ENCODE data around the gene RNPEPL1. TPM values are rescaled to one million over a fixed set of nuclear protein-coding genes. Genes with fewer than 3 reads are reported as not detected.
A peak's percentile ranks its signal among the peaks of the same experiment; 100 is the strongest.

RNPEPL1 gene
- total and polyA plus RNA-seq, 2 donors from 2014 or later = 65.4 to 77.4 TPM

DNA sequence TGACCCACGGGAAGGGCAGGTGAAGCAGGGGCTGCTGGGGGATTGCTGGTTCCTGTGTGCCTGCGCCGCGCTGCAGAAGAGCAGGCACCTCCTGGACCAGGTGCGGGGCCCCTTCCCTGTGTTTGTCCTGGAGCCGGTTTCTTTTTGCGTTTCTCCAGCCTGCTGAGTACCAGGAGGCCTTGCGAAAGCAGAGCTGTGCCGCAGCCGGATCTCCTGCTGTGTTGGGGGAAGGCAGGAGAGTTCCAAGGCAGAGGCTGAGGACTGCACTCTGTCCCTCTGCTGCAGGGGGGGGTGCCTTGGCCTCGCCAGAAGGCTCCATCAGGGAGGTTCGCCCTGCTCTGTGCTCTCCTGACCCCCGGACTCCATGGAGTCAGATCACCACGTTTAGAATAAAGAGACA is 21.1 kb downstream of the RNPEPL1 start:
- Histone ChIP-seq H3K27me3 (ENCODE audit: control insufficient read depth, insufficient read depth, low read length) (no peaks in the 10 kb centered on the region), H3K9ac (ENCODE audit: low read length in 3 of 3) (no peak overlapping the region), H3K4me1 (ENCODE audit: control insufficient read depth in 2 of 3, insufficient read depth in 2 of 3, low read depth in 1 of 3, low read length in 3 of 3) (peaks cover 6 to 28% (median 25%) of the 10 kb centered on the region in 3 donors), H3K36me3 (ENCODE audit: control insufficient read depth in 2 of 3, insufficient read depth in 3 of 3, low read length in 3 of 3) (peaks cover 2 to 14% (median 8%) of the 10 kb centered on the region in 3 donors), H3K27ac (ENCODE audit: low read depth in 2 of 2, low read length in 2 of 2) (peak overlapping the region in 1 of 2 donors; percentile 55), H3K4me3 (ENCODE audit: low read length in 3 of 3) (no peak overlapping the region), H3K9me3 (ENCODE audit: control insufficient read depth in 2 of 3, insufficient read depth in 1 of 3, low read length in 3 of 3) (no peaks in the 10 kb centered on the region)
- FAIRE-seq (no peak), DNase-seq (peak in 1 of 5 donors; percentile 58)
- intact Hi-C loops (cut with DNase I) = no loop called here
- TF ChIP-seq, protein P1, sequence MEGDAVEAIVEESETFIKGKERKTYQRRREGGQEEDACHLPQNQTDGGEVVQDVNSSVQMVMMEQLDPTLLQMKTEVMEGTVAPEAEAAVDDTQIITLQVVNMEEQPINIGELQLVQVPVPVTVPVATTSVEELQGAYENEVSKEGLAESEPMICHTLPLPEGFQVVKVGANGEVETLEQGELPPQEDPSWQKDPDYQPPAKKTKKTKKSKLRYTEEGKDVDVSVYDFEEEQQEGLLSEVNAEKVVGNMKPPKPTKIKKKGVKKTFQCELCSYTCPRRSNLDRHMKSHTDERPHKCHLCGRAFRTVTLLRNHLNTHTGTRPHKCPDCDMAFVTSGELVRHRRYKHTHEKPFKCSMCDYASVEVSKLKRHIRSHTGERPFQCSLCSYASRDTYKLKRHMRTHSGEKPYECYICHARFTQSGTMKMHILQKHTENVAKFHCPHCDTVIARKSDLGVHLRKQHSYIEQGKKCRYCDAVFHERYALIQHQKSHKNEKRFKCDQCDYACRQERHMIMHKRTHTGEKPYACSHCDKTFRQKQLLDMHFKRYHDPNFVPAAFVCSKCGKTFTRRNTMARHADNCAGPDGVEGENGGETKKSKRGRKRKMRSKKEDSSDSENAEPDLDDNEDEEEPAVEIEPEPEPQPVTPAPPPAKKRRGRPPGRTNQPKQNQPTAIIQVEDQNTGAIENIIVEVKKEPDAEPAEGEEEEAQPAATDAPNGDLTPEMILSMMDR (IDR thresholded peaks at IDR 0.05; ENCODE audit: borderline replicate concordance, extremely low read depth, insufficient read depth) = no peak

DNA sequence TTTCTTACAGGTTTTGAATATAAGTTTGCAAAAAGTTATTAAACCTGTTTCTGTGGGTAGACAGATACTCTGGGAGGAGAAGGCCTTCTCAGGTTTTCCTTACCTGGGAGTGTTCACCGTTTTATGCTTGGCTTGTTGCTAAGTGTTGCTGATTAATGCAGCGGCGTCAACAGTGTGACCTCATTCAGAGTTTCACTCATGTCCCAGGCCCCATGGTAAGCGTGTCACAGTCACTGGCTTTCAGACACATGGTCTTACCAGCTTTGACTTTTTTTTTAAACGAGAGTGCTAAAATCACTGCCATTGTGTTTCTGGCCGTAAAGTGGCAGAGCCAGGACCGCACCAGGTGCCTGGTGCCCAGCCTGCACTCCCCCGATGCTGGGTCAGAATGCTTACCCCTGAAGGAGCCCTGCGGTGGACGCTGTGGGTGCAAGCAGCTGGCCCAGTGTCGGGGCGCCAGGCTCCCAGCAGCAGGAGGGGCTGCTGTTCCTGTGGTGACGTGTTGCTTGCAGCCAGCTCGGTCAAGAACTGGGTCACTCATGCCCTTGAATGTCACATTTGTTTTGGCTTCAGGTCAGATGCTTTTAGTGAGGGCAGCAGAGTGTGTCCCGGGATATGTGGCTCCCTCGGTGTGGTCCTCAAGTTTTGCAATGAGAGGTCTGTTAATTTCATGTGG is 21.7 kb downstream of the RNPEPL1 start:
- Histone ChIP-seq H3K9ac (ENCODE audit: low read length in 3 of 3) (no peak overlapping the region), H3K27me3 (ENCODE audit: control insufficient read depth, insufficient read depth, low read length) (no peaks in the 10 kb centered on the region), H3K36me3 (ENCODE audit: control insufficient read depth in 2 of 3, insufficient read depth in 3 of 3, low read length in 3 of 3) (peaks cover 2 to 14% (median 8%) of the 10 kb centered on the region in 3 donors), H3K4me1 (ENCODE audit: control insufficient read depth in 2 of 3, insufficient read depth in 2 of 3, low read depth in 1 of 3, low read length in 3 of 3) (peaks cover 6 to 22% (median 19%) of the 10 kb centered on the region in 3 donors), H3K27ac (ENCODE audit: low read depth in 2 of 2, low read length in 2 of 2) (peak overlapping the region in 1 of 2 donors; percentile 78), H3K9me3 (ENCODE audit: control insufficient read depth in 2 of 3, insufficient read depth in 1 of 3, low read length in 3 of 3) (no peaks in the 10 kb centered on the region), H3K4me3 (ENCODE audit: low read length in 3 of 3) (no peak overlapping the region)
- peak in 4 of 5 donors; percentile 9 to 80 (median 24) for DNase-seq
- intact Hi-C loops (cut with DNase I) = no loop called here
- TF ChIP-seq, protein P1 (IDR thresholded peaks at IDR 0.05; ENCODE audit: borderline replicate concordance, extremely low read depth, insufficient read depth) = no peak
- no peak for FAIRE-seq

DNA sequence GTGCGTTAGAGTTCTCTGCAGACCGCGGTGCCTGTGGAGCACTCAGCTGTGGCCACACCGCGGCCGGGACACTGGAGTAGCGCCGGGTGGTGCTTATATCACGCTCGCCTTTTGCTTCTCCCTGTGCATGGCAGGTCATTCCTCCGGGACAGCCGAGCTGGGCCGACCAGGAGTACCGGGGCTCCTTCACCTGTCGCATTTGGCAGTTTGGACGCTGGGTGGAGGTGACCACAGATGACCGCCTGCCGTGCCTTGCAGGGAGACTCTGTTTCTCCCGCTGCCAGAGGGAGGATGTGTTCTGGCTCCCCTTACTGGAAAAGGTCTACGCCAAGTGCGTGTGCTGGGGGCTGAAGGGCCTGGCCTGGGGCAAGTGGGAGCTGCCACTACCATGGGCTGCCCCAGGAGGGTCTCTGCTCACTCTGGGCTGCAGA is 22.4 kb downstream of the RNPEPL1 start:
- peak in 1 of 5 donors; percentile 65 for DNase-seq
- peak overlapping the region in 1 of 3 donors; percentile 12 for H3K9ac ChIP-seq (ENCODE audit: low read length in 3 of 3)
- no peak overlapping the region for H3K4me3 ChIP-seq (ENCODE audit: low read length in 3 of 3)
- TF ChIP-seq, protein P1 (IDR thresholded peaks at IDR 0.05; ENCODE audit: borderline replicate concordance, extremely low read depth, insufficient read depth) = no peak
- H3K9me3 ChIP-seq (ENCODE audit: control insufficient read depth in 2 of 3, insufficient read depth in 1 of 3, low read length in 3 of 3) = no peaks in the 10 kb centered on the region
- H3K4me1 ChIP-seq (ENCODE audit: control insufficient read depth in 2 of 3, insufficient read depth in 2 of 3, low read depth in 1 of 3, low read length in 3 of 3) = peaks cover 6 to 15% (median 12%) of the 10 kb centered on the region in 3 donors
- FAIRE-seq = no peak
- intact Hi-C loops (cut with DNase I) = no loop called here
- peaks cover 2 to 14% (median 8%) of the 10 kb centered on the region in 3 donors for H3K36me3 ChIP-seq (ENCODE audit: control insufficient read depth in 2 of 3, insufficient read depth in 3 of 3, low read length in 3 of 3)
- H3K27me3 ChIP-seq (ENCODE audit: control insufficient read depth, insufficient read depth, low read length) = no peaks in the 10 kb centered on the region
- no peak overlapping the region for H3K27ac ChIP-seq (ENCODE audit: low read depth in 2 of 2, low read length in 2 of 2)

All from kidney (tissue), 14 donors.